ENCODE data around the gene GPC6.

GPC6 gene

DNA sequence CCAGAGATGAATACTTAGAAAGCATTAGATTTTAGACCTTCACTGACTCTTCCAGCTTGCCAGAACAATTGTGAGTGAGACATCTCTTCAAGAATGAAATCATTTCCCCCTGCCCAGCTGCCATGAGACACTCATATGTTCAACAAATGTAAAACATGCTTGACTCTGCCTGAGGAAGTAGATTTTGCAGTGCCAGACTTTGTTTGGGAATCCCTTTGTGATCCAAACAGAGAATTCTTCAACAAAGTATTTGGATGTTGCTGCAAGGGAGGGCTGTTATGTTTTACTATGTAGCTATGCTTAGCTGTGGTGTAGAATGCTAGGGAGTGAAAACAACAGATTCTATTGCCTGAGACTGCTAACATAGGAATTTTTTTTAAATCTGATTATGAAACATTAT lies 836.5 kb downstream of the GPC6 start:
- H3K27ac ChIP-seq, result no peak overlapping the region
- TF ChIP-seq ZFX (IDR thresholded peaks at IDR 0.05), result no peak
- TF ChIP-seq CTCF (conservative IDR thresholded peaks at IDR 0.05), result no peak

- TF ChIP-seq ZFX (IDR thresholded peaks at IDR 0.05), result no peak
- no peak for TF ChIP-seq CTCF (conservative IDR thresholded peaks at IDR 0.05)
- no peak overlapping the region for H3K27ac ChIP-seq
Observed at GRCh38 chr13:94063848-94064247, 837.2 kb downstream of the GPC6 start.

GRCh38 chr13:94065741-94066140 lies 839.1 kb downstream of the GPC6 start:
- TF ChIP-seq ZFX (IDR thresholded peaks at IDR 0.05), result no peak
- TF ChIP-seq CTCF (conservative IDR thresholded peaks at IDR 0.05), result no peak
- H3K27ac ChIP-seq, result no peak overlapping the region

DNA sequence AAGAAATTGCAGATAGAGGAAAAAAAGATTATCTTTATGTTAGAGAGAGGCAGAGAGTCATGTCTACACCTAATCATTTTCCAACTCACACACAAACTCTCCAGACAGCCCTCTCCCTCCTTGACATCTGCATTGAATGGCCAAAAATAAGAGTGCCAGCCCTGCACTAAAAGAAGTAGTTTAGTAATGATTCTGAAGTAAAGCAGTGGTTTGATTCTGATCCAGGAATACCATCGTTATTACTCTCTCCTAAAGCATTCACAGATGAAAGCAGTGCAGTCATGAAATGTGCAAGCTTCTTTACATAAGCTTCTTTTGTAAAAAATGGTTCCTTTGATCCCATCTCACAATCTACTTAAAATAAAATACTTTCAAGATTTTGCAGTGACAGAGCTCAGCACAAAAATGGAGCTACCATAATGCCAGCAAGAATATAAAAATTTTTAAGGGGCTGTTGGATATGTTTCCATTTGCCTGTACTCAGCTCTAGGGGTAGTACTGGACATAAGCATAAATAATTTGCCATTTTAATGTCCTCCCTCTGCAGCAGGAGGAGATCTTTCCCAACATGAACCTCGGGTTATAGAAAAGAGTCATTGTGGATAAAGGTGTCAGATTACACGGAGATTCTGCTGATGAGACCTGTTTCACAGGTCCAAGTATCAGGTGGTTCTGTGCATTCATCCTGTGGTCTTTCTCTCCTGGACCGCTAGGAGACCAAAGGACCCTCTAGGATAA lies 846.6 kb downstream of the GPC6 start:
- TF ChIP-seq CTCF (conservative IDR thresholded peaks at IDR 0.05) (peak; percentile 39), ZFX (IDR thresholded peaks at IDR 0.05) (no peak)

GRCh38 chr13:94079876-94080275 lies 853.3 kb downstream of the GPC6 start:
- no peak for TF ChIP-seq CTCF (conservative IDR thresholded peaks at IDR 0.05)
- no peak for TF ChIP-seq ZFX (IDR thresholded peaks at IDR 0.05)
- H3K27ac ChIP-seq, result no peak overlapping the region

More for the DNA sequence above, 846.6 kb downstream of the GPC6 start:
- H3K27ac ChIP-seq, result no peak overlapping the region

DNA sequence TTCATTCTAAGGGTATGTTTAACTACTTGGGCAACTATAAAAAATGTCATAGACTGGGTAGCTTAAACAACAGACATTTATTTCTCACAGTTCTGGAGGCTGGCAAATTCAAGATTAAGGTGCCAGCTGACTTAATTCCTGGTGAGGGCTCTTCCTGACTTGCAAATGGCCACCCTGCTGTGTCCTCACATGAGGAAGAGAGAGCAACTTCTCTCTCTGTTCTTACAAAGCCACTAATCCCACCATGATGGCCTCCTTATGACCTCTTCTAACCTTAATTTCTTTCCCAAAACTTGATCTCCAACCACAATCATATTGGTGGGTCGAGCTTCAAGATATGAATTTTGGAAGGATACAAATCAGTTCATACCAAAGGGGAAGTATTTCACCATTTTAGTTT lies 853.9 kb downstream of the GPC6 start:
- TF ChIP-seq ZFX (IDR thresholded peaks at IDR 0.05) (no peak), CTCF (conservative IDR thresholded peaks at IDR 0.05) (no peak)
- H3K27ac ChIP-seq, result no peak overlapping the region

DNA sequence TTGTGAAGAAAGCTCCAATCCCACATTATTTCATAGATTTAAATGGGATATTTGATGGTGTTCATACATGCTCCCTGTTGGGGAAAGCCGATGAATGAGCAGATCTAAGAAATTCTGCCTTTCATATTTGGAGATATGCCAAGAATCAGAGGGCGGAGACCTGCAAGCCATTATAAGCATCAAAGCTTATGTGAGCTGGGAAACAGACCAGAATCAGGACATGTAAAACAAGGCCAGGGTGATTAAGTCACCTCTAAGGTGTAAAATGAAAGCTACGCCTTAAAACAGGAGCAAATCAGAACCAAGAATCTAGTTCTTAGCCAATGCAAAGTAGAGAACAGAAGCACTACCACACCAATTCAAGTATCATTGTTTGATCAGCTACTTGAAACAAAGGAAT lies 860.5 kb downstream of the GPC6 start:
- TF ChIP-seq ZFX (IDR thresholded peaks at IDR 0.05), result no peak
- TF ChIP-seq CTCF (conservative IDR thresholded peaks at IDR 0.05), result no peak
- no peak overlapping the region for H3K27ac ChIP-seq
